HepG2 (cell line): ENCODE data around the gene TXNRD1. TPM values are rescaled to one million over a fixed set of nuclear protein-coding genes. Genes with fewer than 3 reads are reported as not detected.

Experiments used
- ATAC-seq: fragments of 200-7000 bp; cut with Tn5 transposase; 3 replicates; pipeline ENCODE4 v1.9.1; 2020; ENCODE audit warnings: mild to moderate bottlenecking, moderate library complexity
- BruUV-seq: library from RNA; stranded (reverse); fragments of 400-500 nt; replicated peaks from 2 replicates; lab custom pipeline; 2021; lab: Mats Ljungman, UMichigan
- CTCF ChIA-PET: fragments of 300-600 bp; formaldehyde crosslinking; extraction: SDS; loops from one replicate; lab custom pipeline; 2021; ENCODE audit warnings: low total read pairs, inconsistent platforms, low intra/inter-chr PET ratio; lab: Yijun Ruan, JAX
- POLR2A ChIA-PET: fragments of 350-600 bp; sonication (Branson Sonifier 250); formaldehyde crosslinking; loops from one replicate; lab custom pipeline; 2020; ENCODE audit warnings: antibody characterized with exemption, inconsistent platforms; lab: Yijun Ruan, JAX
- DNase-seq: peaks from one replicate; pipeline ENCODE4 v3.0.0-alpha.2; 2015; ENCODE audit warnings: low spot score
- FAIRE-seq: peaks from 3 replicates; lab custom pipeline; 2011; peaks lifted over from hg19 to GRCh38; lab: Jason Lieb, UNC
- H2AFZ ChIP-seq: one replicate; pipeline ENCODE4 v1.6.1; 2011; ENCODE audit warnings: low read length, inconsistent platforms
- H3K27ac ChIP-seq: fragments of 300-600 bp; 3 replicates; pipeline ENCODE4 v1.8.0; 2011; ENCODE audit warnings: mixed run types, mild to moderate bottlenecking, mixed read lengths, low read length, inconsistent platforms; ENCODE audit not compliant: insufficient read depth; ENCODE audit errors: extremely low read length
- H3K27me3 ChIP-seq, 2 experiments: fragments of 200-600 bp in 1 of 2; 2 replicates in 1 of 2; 3 replicates in 1 of 2; pipeline versions ENCODE4 v1.6.0 to v1.8.0; 2011; ENCODE audit warnings: low read length in 2 of 2, mild to moderate bottlenecking in 2 of 2, moderate library complexity in 2 of 2, inconsistent platforms in 1 of 2; ENCODE audit not compliant: insufficient read depth in 2 of 2, control insufficient read depth in 1 of 2
- H3K36me3 ChIP-seq, 2 experiments: fragments of 200-600 bp in 1 of 2; replicated peaks in 1 of 2; 2 replicates in 1 of 2; 3 replicates in 1 of 2; pipeline versions ENCODE4 v1.5.1 to v1.8.0; 2011; ENCODE audit warnings: low read length in 2 of 2, inconsistent platforms in 1 of 2; ENCODE audit not compliant: insufficient read depth in 2 of 2, control insufficient read depth in 1 of 2
- H3K4me1 ChIP-seq: 2 replicates; pipeline ENCODE4 v1.5.1; 2012; ENCODE audit warnings: low read length, inconsistent platforms; ENCODE audit not compliant: insufficient read depth
- H3K4me2 ChIP-seq: 2 replicates; pipeline ENCODE4 v1.6.0; 2011; ENCODE audit warnings: low read depth, low read length, inconsistent platforms
- H3K4me3 ChIP-seq, 3 experiments: fragments of 200-600 bp in 1 of 3; sonication (generic), shearing (Covaris generic) in 1 of 3; replicated peaks in 1 of 3; 2 replicates each; pipeline ENCODE4 v1.5.1; 2011 to 2016; ENCODE audit warnings: low read length in 3 of 3, inconsistent platforms in 2 of 3, low read depth in 2 of 3, mild to moderate bottlenecking in 2 of 3, control low read depth in 1 of 3, mixed read lengths in 1 of 3; ENCODE audit not compliant: insufficient read depth in 1 of 3
- H3K79me2 ChIP-seq: one replicate; pipeline ENCODE4 v1.6.1; 2011; ENCODE audit warnings: low read length, inconsistent platforms; ENCODE audit not compliant: insufficient read depth
- H3K9ac ChIP-seq: 2 replicates; pipeline ENCODE4 v1.6.0; 2011; ENCODE audit warnings: mild to moderate bottlenecking, low read depth, low read length, inconsistent platforms; ENCODE audit not compliant: insufficient read depth
- H3K9me3 ChIP-seq: 2 replicates; pipeline ENCODE4 v1.5.1; 2012; ENCODE audit warnings: mild to moderate bottlenecking, low read length
- H4K20me1 ChIP-seq: 2 replicates; pipeline ENCODE4 v1.6.0; 2011; ENCODE audit warnings: inconsistent platforms, mild to moderate bottlenecking, low read length, moderate library complexity; ENCODE audit not compliant: insufficient read depth
- ELF1 ChIP-seq: sonication (generic); formaldehyde crosslinking; IDR thresholded peaks from 2 replicates; pipeline ENCODE4 v1.4.0; 2020; ENCODE audit warnings: missing genetic modification reagents
- ETV5 ChIP-seq: IDR thresholded peaks from 2 replicates; pipeline ENCODE4 v1.6.1; 2018; ENCODE audit warnings: missing biosample characterization, missing genetic modification reagents, inconsistent platforms, borderline replicate concordance
- FOXP1 ChIP-seq, 2 experiments: fragments of 450-650 bp in 1 of 2; IDR thresholded peaks; 2 replicates each; pipeline ENCODE4 v1.6.1; 2017 to 2018; ENCODE audit warnings: antibody characterized with exemption in 1 of 2
- HMGXB3 ChIP-seq: sonication (generic); formaldehyde crosslinking; IDR thresholded peaks from 2 replicates; pipeline ENCODE4 v1.4.0; 2020; ENCODE audit warnings: missing genetic modification reagents, borderline replicate concordance
- HNRNPL ChIP-seq: fragments of 200-400 bp; formaldehyde crosslinking; IDR thresholded peaks from 2 replicates; pipeline ENCODE4 v1.6.1; 2017; ENCODE audit warnings: mild to moderate bottlenecking, low read depth, low read length
- KDM4B ChIP-seq: sonication (generic); formaldehyde crosslinking; IDR thresholded peaks from 2 replicates; pipeline ENCODE4 v1.4.0; 2020; ENCODE audit warnings: missing genetic modification reagents
- POGZ ChIP-seq: sonication (generic); formaldehyde crosslinking; IDR thresholded peaks from 2 replicates; pipeline ENCODE4 v1.4.0; 2020; ENCODE audit warnings: mild to moderate bottlenecking, missing genetic modification reagents
- SAP130 ChIP-seq: IDR thresholded peaks from 2 replicates; pipeline ENCODE4 v1.6.1; 2016; ENCODE audit warnings: low read depth
- SOX6 ChIP-seq, 2 experiments: fragments of 450-650 bp in 1 of 2; sonication (generic) in 1 of 2; formaldehyde crosslinking in 1 of 2; IDR thresholded peaks; 2 replicates each; pipeline versions ENCODE4 v1.4.0 to v1.6.1; 2017 to 2020; ENCODE audit warnings: antibody characterized with exemption in 1 of 2, mild to moderate bottlenecking in 1 of 2, missing genetic modification reagents in 1 of 2
- STAT5B ChIP-seq: sonication (generic); formaldehyde crosslinking; IDR thresholded peaks from 2 replicates; pipeline ENCODE4 v1.4.0; 2020; ENCODE audit warnings: missing genetic modification reagents
- TAF15 ChIP-seq: fragments of 200-400 bp; formaldehyde crosslinking; IDR thresholded peaks from one replicate; pipeline ENCODE4 v1.6.1; 2018; ENCODE audit warnings: mild to moderate bottlenecking, low read depth, low read length; ENCODE audit not compliant: poor library complexity, severe bottlenecking
- ZBTB14 ChIP-seq: sonication (generic); formaldehyde crosslinking; IDR thresholded peaks from 2 replicates; pipeline ENCODE4 v1.4.0; 2020; ENCODE audit warnings: missing genetic modification reagents
- ZMYM3 ChIP-seq: sonication (generic); formaldehyde crosslinking; IDR thresholded peaks from 2 replicates; pipeline ENCODE4 v1.5.1; 2020; ENCODE audit warnings: mild to moderate bottlenecking, missing genetic modification reagents
- ZNF121 ChIP-seq: sonication (generic); formaldehyde crosslinking; IDR thresholded peaks from 2 replicates; pipeline ENCODE4 v1.5.0; 2020; ENCODE audit warnings: mild to moderate bottlenecking, missing genetic modification reagents
- ZNF354B ChIP-seq: sonication (generic); formaldehyde crosslinking; IDR thresholded peaks from 2 replicates; pipeline ENCODE4 v1.8.0; 2022; ENCODE audit warnings: mild to moderate bottlenecking, missing genetic modification reagents
- ZNF451 ChIP-seq: sonication (generic); formaldehyde crosslinking; IDR thresholded peaks from 2 replicates; pipeline ENCODE4 v1.5.0; 2020; ENCODE audit warnings: mild to moderate bottlenecking, missing genetic modification reagents
- ZNF746 ChIP-seq: sonication (generic); formaldehyde crosslinking; IDR thresholded peaks from 2 replicates; pipeline ENCODE4 v1.8.0; 2022; ENCODE audit warnings: mild to moderate bottlenecking, missing genetic modification reagents
- ZNF749 ChIP-seq: sonication (generic); formaldehyde crosslinking; IDR thresholded peaks from 2 replicates; pipeline ENCODE4 v1.8.0; 2022; ENCODE audit warnings: mild to moderate bottlenecking, missing genetic modification reagents, moderate library complexity, borderline replicate concordance
- WGBS: methylation state at CpG from one replicate; pipeline ENCODE4 v1.1.6; 2017; ENCODE audit warnings: low lambda C conversion rate; 5-methylcytosine and 5-hydroxymethylcytosine counted together
- in situ Hi-C: cut with HindIII; loops from 2 replicates; pipeline ENCODE4 v1.10.0; 2017; ENCODE audit warnings: low pct_unique_long_range_greater_than_20kb; ENCODE audit not compliant: extremely low pct_ligation_motif_present
- intact Hi-C: fragments of 100-400 bp; cut with micrococcal nuclease; formaldehyde crosslinking; loops from one replicate; pipeline ENCODE4 v1.10.0; 2022; ENCODE audit not compliant: unreplicated experiment
- polyA plus RNA-seq, 8 experiments: library from polyadenylated mRNA; depleted of rRNA in 3 of 8; stranded (reverse) in 7 of 8; unstranded in 1 of 8; fragments of >200 nt; fragmentation: Illumina TruSeq in 4 of 8; extraction: Trizol in 4 of 8; gene quantifications; 2 replicates each; pipeline versions ENCODE4 v1.2.1 to v1.2.3, GENCODE V29; 2011 to 2016; ENCODE audit warnings: low read depth in 4 of 8, missing spikeins in 1 of 8, mixed read lengths in 1 of 8; ENCODE audit not compliant: insufficient read depth in 1 of 8
- total RNA-seq, 5 experiments: library from RNA; depleted of rRNA; stranded (reverse); fragments of >200 nt; fragmentation: Illumina TruSeq; extraction: Trizol; gene quantifications; 2 replicates each; pipeline ENCODE4 v1.2.3, GENCODE V29; 2016; ENCODE audit warnings: low read depth in 1 of 5

Gene TXNRD1
- total and polyA plus RNA-seq, 2 of the 13 experiments (the other 11 are each of a cell fraction or from before 2014, with no cell fraction given), result 54.0 to 190 TPM

- intact Hi-C loops, result no loop called here
Observed at GRCh38 chr12:104207416-104208205, 8.0 kb upstream of the TXNRD1 start.

More at GRCh38 chr12:104207416-104208205, 8.0 kb upstream of the TXNRD1 start:
- DNase-seq (no peak), ATAC-seq (no peak), FAIRE-seq (no peak)
- Histone ChIP-seq H3K36me3 (no peaks in the 10 kb centered on the region), H3K4me2 (no peak overlapping the region), H3K4me1 (no peaks in the 10 kb centered on the region), H3K27ac (no peak overlapping the region), H3K4me3 (no peak overlapping the region), H3K9ac (no peak overlapping the region), H2AFZ (no peak overlapping the region), H3K9me3 (no peaks in the 10 kb centered on the region), H3K79me2 (no peaks in the 10 kb centered on the region), H4K20me1 (no peaks in the 10 kb centered on the region), H3K27me3 (peaks cover 0 to 9% of the 10 kb centered on the region in 2 experiments; a peak in 3 of 5 replicates)
- in situ Hi-C loops, result no loop called here
- no TSS peak for BruUV-seq
- TF ChIP-seq FOXP1 (IDR thresholded peaks at IDR 0.05) (no peak), FOXP1 (CRISPR knock-in tag; IDR thresholded peaks at IDR 0.05) (no peak), HMGXB3 (CRISPR knock-in tag) (no peak), ELF1 (CRISPR knock-in tag) (no peak), ZNF354B (CRISPR knock-in tag) (no peak), ZNF121 (CRISPR knock-in tag) (no peak), ZNF451 (no peak), TAF15 (no peak), ETV5 (CRISPR knock-in tag) (no peak), STAT5B (no peak), KDM4B (CRISPR knock-in tag) (no peak), ZNF746 (CRISPR knock-in tag) (no peak), POGZ (no peak), SAP130 (no peak), ZMYM3 (CRISPR knock-in tag) (no peak), HNRNPL (no peak), SOX6 (IDR thresholded peaks at IDR 0.05) (no peak), SOX6 (CRISPR knock-in tag; IDR thresholded peaks at IDR 0.05) (no peak), ZNF749 (CRISPR knock-in tag) (no peak), ZBTB14 (no peak)
- ChIA-PET CTCF (no interaction called here), POLR2A (no interaction called here)
- 79% methylated on average over 8 of the region's 8 CpGs for WGBS
